OCI-LY3 (cell line): ENCODE results near the gene SLC25A47.

Experiments used
- H2AFZ ChIP-seq: fragments of 200-600, 300-600 bp; shearing (Covaris generic); 2 replicates; pipeline ENCODE4 v1.6.0; 2014; ENCODE audit warnings: antibody characterized with exemption, low read depth, low read length
- H3K27ac ChIP-seq: fragments of 200-600, 300-600 bp; sonication (generic); 2 replicates; pipeline ENCODE4 v1.5.1; 2014; ENCODE audit warnings: mild to moderate bottlenecking, low read length, moderate library complexity, mixed read lengths
- H3K27me3 ChIP-seq: fragments of 200-600, 300-600 bp; sonication (generic); 2 replicates; pipeline ENCODE4 v1.6.1; 2014; ENCODE audit warnings: low read depth, low read length, mixed read lengths
- H3K36me3 ChIP-seq: fragments of 200-600, 300-600 bp; sonication (generic); replicated peaks from 2 replicates; pipeline ENCODE3; 2014; ENCODE audit warnings: low read depth, low read length, mixed read lengths
- H3K4me1 ChIP-seq: fragments of 300-600, 200-600 bp; sonication (generic); 2 replicates; pipeline ENCODE4 v1.6.1; 2014; ENCODE audit warnings: low read length, mixed read lengths
- H3K4me2 ChIP-seq: fragments of 200-600, 300-600 bp; sonication (generic); 2 replicates; pipeline ENCODE4 v1.6.1; 2014; ENCODE audit warnings: low read length, mixed read lengths
- H3K4me3 ChIP-seq: fragments of 300-600, 200-600 bp; sonication (generic); 2 replicates; pipeline ENCODE4 v1.5.1; 2014; ENCODE audit warnings: antibody characterized with exemption, mild to moderate bottlenecking, low read length, moderate library complexity
- H3K79me2 ChIP-seq: fragments of 300-600, 200-600 bp; shearing (Covaris generic); 2 replicates; pipeline ENCODE4 v1.6.1; 2014; ENCODE audit warnings: mild to moderate bottlenecking, low read length, mixed read lengths
- H3K9ac ChIP-seq: fragments of 300-600, 200-600 bp; shearing (Covaris generic); 2 replicates; pipeline ENCODE4 v1.6.0; 2014; ENCODE audit warnings: mild to moderate bottlenecking, low read length, moderate library complexity
- H3K9me3 ChIP-seq: fragments of 200-600, 300-600 bp; shearing (Covaris generic); 2 replicates; pipeline ENCODE4 v1.6.1; 2014; ENCODE audit warnings: low read length, mixed read lengths; ENCODE audit not compliant: insufficient read depth
- H4K20me1 ChIP-seq: fragments of 200-600, 300-600 bp; sonication (generic); 2 replicates; pipeline ENCODE4 v1.6.1; 2016; ENCODE audit warnings: low read length, mixed read lengths; ENCODE audit not compliant: insufficient read depth
- CTCF ChIP-seq: fragments of 200-600, 300-600 bp; sonication (generic); IDR thresholded peaks from 2 replicates; pipeline ENCODE4 v1.5.1; 2014; ENCODE audit warnings: antibody characterized with exemption, low read length, low read depth
- EZH2phosphoT487 ChIP-seq: fragments of 200-600 bp; shearing (Covaris generic); IDR thresholded peaks from 2 replicates; pipeline ENCODE4 v1.6.1; 2018; ENCODE audit warnings: antibody characterized with exemption, mixed run types, low read depth

The SLC25A47 gene

GRCh38 chr14:100346306-100347091 is 23.4 kb downstream of the SLC25A47 start:
- Histone ChIP-seq H2AFZ (no peak overlapping the region), H3K27me3 (no peaks in the 10 kb centered on the region), H3K4me1 (peaks cover 9% of the 10 kb centered on the region), H3K79me2 (no peaks in the 10 kb centered on the region), H3K4me2 (no peak overlapping the region), H3K4me3 (no peak overlapping the region), H4K20me1 (no peaks in the 10 kb centered on the region), H3K27ac (no peak overlapping the region), H3K9ac (no peak overlapping the region), H3K36me3 (peaks cover 20% of the 10 kb centered on the region), H3K9me3 (no peaks in the 10 kb centered on the region)
- TF ChIP-seq EZH2phosphoT487 (no peak), CTCF (no peak)

- H3K9ac ChIP-seq = no peak overlapping the region
- H3K4me3 ChIP-seq = no peak overlapping the region
- H3K36me3 ChIP-seq = peaks cover 20% of the 10 kb centered on the region
- no peak for TF ChIP-seq CTCF
- TF ChIP-seq EZH2phosphoT487 = no peak
- H4K20me1 ChIP-seq = no peaks in the 10 kb centered on the region
- no peak overlapping the region for H3K4me2 ChIP-seq
- H3K27ac ChIP-seq = no peak overlapping the region
- H2AFZ ChIP-seq = no peak overlapping the region
- no peaks in the 10 kb centered on the region for H3K9me3 ChIP-seq
- H3K27me3 ChIP-seq = no peaks in the 10 kb centered on the region
- H3K4me1 ChIP-seq = no peaks in the 10 kb centered on the region
- H3K79me2 ChIP-seq = no peaks in the 10 kb centered on the region
Observed at GRCh38 chr14:100348253-100348729, 25.2 kb downstream of the SLC25A47 start.

GRCh38 chr14:100348784-100349685 is 25.9 kb downstream of the SLC25A47 start:
- Histone ChIP-seq H3K4me2 (no peak overlapping the region), H3K4me1 (no peaks in the 10 kb centered on the region), H3K27me3 (no peaks in the 10 kb centered on the region), H3K27ac (no peak overlapping the region), H3K79me2 (no peaks in the 10 kb centered on the region), H3K36me3 (peaks cover 25% of the 10 kb centered on the region), H4K20me1 (no peaks in the 10 kb centered on the region), H3K9me3 (no peaks in the 10 kb centered on the region), H2AFZ (no peak overlapping the region), H3K4me3 (no peak overlapping the region), H3K9ac (no peak overlapping the region)
- TF ChIP-seq EZH2phosphoT487 = no peak
- TF ChIP-seq CTCF = no peak

- Histone ChIP-seq H2AFZ (no peak overlapping the region), H3K4me1 (no peaks in the 10 kb centered on the region), H3K9ac (no peak overlapping the region), H3K27me3 (no peaks in the 10 kb centered on the region), H3K4me2 (no peak overlapping the region), H4K20me1 (no peaks in the 10 kb centered on the region), H3K4me3 (no peak overlapping the region), H3K9me3 (no peaks in the 10 kb centered on the region), H3K27ac (no peak overlapping the region), H3K36me3 (peaks cover 29% of the 10 kb centered on the region), H3K79me2 (no peaks in the 10 kb centered on the region)
- no peak for TF ChIP-seq EZH2phosphoT487
- TF ChIP-seq CTCF = no peak
Observed at GRCh38 chr14:100350276-100350926, 27.3 kb downstream of the SLC25A47 start.
